Activated CD8-positive, alpha-beta memory T cell treated with anti-CD3 and anti-CD28 coated beads for 48 hours (primary cell): Measurements from ENCODE around the gene STAT5A.

ENCODE experiments used
- DNase-seq, 3 experiments: peaks; one replicate each; pipeline ENCODE4 v3.0.0-alpha.2; 2020; ENCODE audit warnings: low read depth in 2 of 3, low spot score in 2 of 3

STAT5A gene

DNA sequence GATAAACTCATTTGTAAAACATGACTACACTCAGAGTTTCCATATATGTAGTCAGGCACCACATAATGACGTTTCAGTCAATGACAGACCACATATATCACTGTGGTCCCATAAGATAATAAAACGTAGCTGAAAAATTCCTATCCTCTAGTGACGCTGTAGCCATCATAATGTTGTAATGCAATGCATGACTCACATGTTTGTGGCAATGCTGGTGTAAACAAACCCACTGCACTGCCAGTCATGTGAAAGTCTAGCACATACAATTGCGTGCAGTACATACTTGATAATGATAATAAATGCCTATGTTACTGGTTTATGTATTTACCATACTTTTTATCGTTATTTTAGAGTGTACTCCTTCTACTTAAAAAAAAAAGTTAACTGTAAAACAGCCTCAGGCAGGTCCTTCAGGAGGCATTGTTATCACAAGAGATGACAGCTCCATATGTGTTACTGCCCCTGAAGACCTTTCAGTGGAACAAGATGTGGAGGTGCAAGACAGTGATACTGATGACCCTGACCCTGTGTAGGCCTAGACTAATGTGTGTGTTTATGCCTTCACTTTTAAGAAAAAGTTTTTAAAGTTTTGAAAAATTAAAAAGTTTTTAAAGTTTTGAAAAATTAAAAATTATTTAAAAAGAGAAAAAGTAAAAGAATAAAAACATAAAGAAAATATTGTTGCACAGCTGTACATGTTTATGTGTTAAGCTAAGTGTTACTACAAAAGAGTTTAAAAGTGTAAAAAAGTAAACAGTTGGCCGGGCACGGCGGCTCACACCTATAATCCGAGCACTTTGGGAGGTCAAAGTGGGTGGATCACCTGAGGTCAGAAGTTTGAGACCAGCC lies 21.2 kb upstream of the STAT5A start:
- DNase-seq: no peak

DNA sequence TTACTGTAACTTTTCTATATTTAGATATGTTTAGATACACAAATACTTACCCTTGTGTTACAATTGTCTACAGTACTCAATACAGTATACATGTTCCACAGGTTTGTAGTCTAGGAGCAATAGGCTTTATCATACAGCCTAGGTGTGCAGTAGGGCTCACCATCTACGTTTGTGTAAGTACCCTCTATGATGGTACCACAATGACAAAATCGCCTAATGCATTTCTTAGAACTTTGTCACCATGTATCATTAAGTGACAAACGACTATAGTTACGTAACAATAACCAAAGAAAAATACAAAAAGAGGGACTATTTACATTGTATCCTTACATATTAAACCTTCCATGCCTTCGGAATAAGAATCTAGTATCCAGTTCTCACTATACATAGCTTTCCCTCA lies 20.1 kb upstream of the STAT5A start:
- no peak for DNase-seq

DNA sequence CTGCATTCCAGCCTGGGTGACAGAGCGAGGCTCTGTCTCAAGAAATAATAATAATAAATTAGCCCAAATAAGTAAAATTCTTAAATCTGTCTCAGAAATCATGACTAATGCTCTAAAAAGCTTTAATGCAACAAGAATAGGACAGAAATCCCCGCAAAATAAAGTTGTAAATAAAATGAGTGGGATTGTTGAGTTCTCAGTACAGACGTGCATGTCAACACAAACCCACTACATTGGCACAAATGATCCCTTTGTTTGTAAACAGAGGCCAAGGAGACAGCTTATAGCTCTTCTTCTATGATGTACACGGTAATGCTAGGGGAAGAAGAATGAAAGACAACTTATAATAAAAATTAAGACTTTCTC lies 18.1 kb upstream of the STAT5A start:
- no peak for DNase-seq

DNA sequence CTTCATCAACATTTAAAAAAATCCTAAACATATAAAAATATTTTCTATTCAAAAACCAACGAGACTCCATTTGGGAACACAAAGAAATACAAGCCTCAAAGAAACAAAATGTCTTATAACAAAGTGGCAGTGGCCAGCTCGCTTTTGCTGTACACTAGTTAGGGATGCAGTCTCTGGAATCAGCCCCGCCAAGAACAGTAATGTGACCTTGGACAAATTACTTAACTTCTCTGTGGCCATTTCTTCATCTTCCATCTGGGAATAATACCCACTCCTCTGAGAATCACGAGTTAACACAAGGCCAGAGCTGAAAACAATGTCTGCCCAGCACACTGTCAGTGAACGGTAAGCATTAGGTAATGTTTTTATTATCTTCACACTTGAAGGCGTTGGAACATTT lies 17.7 kb upstream of the STAT5A start:
- no peak for DNase-seq

DNA sequence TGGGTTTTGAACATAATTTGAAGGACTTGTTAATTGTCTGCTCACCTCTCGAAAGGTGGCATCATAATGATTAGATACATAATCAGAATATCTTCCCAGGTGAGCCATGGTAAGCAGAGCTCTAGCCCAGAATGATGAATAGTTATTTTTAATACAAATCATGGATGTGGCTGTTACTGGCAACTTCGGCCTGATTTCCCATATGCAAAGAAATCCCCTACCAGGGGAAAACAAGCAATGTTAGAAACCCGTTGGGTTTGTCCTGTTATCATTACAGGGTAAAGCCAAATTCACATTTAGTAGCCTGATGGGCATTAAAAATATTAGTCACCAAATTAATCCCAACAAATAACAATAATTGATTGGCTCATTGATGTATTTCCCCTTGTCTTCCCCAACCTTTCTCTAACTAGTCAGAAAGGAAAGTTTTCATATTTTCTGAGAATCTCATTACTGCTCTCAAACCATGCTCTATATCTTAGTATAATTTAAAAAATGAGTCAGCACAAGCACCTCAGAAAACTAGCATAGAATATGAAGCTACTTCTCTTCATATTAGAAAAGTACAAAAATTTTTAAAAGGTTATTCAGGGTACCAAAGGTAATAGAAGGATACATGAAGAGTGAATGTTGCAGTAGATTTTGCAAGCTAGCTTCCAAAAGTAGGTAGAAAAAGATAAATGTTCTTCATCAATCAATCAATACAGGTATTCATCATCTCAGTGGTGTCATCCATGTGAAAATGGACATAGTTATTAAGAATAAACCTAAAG lies 17.1 kb upstream of the STAT5A start:
- DNase-seq: no peak

DNA sequence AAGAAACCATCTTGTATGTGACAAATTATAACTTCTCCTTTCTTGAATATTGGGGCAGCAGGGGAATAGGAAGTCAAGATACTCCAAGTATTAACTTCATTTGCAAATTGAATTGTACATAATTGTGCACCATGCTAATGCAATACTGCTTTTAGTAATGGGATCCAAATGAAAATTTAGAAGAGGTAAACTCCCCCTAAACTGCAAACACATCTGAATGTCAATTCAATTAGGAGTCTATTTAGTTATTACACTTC lies 16.6 kb upstream of the STAT5A start:
- DNase-seq: no peak

DNA sequence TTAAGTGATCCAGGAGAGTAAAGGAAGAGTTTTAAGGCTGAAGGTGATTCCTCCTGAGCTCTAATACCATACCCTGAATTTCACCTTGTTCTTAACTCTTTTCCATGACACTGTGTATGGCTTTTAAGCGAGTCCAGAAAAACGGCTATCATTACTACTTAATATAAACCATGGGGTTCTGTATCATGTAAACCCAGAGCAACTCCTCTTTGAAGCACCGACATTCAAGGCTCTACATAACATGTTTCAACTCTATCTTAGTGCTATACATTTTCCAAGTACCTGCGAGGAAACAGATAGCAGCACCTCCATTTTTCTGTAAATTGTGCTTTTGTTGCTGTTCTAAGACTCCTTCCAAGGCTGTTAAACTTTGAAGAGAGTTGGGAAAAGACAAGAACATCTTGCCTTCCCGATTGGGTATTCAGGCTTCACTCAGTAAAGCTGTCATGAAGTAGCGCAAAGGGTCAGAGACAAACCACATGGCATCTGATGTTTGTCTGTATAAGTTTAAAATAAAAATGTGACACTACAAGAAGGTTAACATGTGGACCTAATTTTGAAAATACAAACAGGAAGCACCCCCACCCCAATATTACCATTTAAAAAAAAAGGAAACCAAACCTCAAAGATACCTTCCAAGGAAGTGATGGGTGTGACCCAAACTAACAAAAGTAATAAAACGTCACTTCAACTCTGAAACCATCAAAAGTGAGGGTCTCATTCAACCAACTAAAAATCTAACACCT lies 16.0 kb upstream of the STAT5A start:
- DNase-seq: no peak

DNA sequence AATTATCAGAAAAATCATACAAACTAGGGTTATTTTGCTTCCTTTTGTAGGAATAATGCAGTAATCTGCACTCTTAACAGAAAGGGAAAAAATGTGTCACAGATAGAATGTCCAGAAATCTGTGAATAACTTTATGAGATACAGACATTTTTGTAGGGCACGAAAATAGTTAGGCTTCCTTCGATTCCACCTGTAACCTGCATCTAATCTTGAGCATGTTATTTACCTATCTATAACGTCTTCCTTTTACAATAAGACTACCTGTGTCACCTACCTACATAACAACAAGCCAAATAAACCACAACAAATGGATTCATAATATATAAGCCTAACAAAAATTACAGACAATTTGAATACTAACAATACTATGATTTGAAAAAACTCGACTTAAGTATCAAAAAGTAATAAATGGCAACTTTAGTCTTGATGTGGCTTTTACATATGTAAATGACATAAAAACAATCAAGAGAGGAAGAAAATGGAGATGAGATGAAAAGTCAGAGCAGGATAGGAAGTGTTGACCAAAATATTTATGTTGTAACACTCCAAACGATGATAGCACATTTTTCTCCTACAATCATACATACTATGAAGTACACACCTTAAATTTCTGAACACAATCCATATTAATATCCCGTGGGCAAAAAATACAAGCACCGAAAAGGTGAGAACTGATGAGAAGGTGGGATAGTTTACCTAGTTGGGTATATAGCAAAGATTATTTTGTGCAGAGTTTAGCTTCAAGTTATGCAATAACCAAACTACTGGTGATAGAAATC lies 14.6 kb upstream of the STAT5A start:
- DNase-seq: no peak

DNA sequence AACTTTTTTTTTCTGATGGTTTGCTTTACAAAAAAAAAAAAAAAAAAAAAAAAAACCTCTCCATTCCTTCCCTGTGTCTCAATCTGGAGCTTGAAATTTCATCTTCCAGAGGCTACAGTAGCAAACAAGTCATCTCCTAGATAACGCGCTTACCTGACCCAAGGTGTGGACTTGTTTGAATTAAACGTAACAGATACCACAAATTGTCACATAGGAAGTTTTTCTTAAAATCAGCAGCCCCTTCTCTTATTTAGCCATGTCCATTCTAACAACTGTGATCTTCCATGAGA lies 14.1 kb upstream of the STAT5A start:
- DNase-seq: no peak

DNA sequence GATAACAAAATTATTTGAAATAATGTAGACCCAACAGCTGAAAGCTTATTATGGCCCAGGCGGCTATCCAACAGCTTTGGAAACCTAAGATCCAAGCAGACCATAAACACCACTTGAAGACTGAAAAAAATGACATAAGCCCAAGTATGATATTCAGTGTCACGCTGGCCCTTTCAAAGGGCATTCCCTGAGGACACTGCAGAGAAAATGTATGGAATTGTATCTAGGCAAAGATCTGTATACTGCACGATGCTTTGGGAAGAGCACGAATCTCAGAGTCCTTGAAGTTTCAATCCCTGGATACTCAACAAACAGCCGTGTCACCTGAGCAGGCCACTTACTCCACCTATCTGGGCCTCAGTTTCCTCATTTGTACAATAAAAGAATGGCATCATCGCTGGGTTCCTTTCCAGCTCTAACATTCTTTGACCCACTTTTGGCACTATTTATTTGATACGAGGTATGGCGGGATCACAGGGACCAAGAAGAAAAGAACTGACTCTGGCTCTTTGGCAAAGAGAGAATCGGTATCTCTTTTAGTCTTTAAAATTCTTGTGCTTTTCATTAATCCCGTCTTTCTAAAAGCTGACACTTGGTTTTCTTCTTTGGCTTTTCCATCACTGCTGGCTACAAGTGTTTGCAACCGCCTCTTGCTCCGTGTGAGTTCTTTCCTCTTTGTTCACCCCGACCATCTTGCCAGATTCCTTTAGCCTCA lies 13.3 kb upstream of the STAT5A start:
- no peak for DNase-seq

DNA sequence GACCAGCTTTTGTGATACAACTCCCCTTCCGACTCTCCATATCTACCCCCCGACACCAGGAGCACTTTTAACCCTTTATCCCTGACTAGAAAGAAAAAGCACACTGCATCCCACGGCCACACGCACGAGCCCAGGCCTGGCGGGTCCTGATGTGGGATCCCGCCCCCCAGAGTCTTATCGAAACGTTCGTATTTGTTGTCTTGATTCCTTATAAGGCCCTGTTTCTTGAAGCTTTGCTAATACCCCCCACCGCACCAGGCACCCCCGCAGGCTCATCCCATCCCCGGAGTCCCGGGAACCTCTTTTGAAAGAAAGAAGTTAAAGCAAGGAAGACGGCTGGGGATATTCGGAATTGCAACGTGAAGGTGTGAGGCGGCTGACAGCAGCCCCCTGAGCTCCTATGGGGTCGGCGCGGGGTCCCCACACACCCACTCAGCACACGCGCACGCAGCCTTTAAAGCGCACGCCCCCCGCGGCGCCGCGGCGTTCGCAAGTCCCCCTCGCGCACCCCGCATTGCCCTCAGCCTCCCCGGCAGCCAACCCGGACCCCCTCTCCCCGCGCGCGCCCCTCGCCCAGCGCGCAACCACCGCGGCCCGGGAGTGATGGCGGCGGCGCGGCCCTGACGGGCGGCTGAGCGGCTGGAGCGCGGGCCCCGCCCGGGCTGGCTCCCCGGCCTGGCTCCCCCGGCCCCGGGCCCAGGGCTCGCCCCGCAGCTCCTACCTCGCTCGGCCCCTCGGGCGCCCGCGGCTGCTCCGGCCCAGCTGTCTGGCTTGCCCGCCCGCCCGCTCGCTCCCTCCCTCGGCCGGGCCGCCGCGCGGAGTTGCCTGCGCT lies 12.6 kb upstream of the STAT5A start:
- DNase-seq: peak in 1 of 3 experiments; percentile 18

DNA sequence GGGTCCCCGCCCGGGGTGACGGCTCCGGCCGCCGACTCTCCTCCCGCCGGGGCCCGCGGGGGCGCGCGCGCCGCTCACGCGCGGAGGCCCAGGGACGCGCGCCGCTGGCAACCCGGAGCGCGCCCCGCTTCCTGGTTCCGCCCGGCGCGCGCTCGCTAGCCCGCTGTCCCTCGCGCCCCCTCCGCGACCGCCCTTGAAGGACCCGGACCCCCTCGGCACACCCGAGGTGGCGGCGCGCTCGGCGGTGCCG lies 12.0 kb upstream of the STAT5A start, which contains the start of gene STAT5B:
Gene STAT5B (minus strand): TSS at position 33 of the 250 bp plus-strand sequence. CDS start 44,264 bp downstream, outside the sequence.
- peak; percentile 34 to 49 (median 40) for DNase-seq

DNA sequence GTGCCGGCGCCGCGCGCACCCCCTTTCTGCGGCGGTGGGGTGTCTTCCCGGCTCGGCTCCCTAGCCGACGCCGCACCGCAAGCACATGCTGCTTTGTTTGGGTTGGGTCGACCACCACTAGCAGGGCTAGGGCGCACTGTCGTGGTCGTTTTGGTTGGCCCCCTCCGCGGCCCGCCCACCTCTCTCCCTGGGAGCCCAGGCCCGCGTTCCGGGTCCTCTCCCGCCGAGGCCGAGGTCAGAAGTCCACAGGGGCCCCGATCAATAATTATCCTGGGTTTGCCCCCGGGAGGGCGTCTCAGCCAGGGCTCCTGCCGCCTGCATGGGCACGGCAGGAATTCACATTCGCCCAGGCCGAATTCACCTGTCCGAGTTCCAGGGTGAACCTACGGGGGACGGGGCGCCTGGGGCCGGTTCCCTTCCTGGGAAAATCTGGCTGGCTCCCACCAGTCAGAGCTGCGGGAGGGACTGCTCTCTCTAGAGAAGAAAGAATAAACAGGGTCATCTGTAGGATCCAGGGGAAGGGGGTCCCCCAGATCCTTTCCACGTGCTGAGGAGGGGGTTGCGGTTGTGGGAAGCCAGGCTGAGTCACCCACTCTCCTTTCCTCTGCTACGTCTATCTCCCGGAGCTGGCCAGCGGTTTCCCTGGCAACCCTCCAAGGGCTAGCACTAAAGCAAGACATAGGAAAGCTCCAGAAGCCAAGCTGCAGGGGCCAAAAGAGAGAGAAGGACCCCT lies 11.5 kb upstream of the STAT5A start:
- peak in 1 of 3 experiments; percentile 10 for DNase-seq

DNA sequence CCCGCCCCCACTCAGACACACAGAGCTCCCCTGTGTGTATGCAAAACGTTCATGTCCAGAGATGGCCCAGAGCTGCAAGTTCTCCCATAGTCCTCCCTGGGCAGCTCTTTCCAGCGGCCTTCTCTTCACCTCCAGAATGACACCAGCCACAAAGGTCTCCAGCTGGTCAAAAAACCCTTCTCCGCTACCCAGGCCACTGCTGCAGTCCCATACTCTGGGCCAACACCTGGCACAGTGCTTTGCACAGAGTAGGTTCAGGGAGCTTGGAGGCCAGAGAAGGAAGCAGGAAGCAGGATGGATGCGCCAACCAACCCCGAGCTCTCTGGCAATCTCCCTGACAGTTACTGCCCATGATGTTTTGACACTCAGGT lies 11.0 kb upstream of the STAT5A start:
- DNase-seq: no peak

DNA sequence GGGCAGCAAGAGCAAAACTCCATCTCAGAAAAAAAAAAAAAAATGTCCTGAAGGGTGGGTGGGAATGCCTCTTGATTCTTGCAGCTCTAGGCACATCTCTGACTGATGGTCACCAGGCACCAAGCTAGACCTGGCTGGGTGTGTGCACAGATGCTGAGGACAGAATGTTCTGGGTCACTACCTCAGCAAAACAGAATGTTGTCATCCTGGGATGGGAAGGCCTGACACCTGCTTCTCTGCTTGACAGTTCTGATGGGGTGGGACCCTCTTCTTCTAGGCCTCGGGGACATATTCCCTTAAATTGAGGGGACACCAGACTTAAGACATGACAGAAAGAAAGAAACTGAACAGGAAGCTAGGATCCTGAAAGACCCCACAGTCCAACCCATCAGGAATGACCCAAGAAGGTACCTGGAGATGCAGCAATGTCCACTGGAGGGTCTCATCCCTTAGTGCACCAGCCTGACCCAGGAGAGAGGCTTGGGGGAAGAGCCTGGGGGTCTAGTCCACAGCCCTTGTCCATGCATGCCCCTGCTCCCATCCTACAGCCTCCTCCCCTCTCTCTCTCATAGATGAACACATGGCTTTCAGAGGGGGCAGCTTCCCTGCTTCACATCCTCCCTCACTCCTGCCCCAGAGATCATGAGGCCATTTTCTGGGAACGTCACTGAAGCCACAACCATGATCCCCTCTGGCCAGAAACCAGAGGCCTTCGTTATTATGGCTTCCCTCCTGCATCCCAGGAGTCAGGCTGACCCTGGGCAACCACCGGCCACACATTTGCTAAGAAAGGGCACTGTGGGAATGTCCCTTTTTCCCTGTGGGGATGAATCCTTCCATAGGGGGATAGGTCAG lies 8.3 kb upstream of the STAT5A start:
- no peak for DNase-seq

DNA sequence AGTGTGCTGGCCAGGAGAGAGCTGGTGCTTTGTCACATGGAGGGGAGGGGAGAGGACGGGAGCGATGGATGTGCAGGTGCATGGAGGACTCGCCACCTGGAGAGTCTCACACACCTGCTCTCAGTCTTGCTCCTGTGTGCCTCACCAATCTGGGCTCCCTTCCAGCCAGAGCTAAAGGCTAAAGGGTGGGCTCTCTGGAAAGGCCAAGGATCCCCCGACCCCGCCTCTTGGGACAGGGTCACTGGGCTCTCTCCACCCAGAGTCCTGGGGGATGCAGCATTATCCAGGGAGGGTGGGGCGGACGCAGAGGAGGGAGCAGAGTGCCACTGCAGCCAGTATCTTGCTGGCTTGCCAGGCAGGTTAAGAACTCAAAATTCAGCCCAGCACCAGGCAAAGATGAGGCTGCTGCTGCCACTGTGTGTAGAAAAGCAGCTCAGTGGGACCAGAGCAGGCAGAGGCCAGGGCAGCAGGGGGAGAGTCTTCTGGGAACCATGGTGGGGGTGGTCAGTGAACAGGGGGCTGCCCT lies 6.7 kb upstream of the STAT5A start:
- no peak for DNase-seq

DNA sequence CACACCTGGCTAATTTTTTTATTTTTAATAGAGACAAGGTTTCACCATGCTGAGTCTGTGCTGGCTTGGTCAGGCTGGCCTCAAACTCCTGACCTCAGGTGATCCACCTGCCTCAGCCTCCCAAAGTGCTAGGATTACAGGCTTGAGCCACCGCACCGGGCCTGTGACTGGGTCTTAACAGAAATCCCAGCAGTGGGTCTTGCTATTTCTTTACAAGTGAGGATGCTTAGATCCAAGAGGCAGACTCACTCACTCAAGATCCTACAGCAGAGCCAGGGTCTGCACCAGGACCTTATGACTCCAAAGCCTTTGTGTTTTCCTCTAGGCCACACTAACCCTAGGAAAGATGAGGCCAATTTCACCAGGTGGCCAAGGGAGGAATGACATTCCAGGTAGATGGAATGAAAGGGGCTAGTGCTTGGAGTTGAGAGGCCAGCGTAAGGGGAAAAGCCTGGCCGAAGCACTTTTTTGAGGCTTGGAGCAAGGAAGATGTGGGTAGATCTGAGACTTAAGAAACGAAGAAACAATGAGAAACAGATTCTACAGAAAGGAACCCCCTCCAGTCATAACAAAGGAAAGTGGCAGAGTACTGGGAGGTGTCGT lies 5.7 kb upstream of the STAT5A start:
- no peak for DNase-seq
